Thoracic aorta (tissue), 2 donors: ENCODE results near the gene CHGA. TPM values are rescaled to one million over a fixed set of nuclear protein-coding genes. Genes with fewer than 3 reads are reported as not detected.

ENCODE experiments used
- ATAC-seq: fragments of 150-250 bp; one replicate; pipeline ENCODE4 v1.8.0; 2017; ENCODE audit warnings: low read depth; ENCODE audit not compliant: insufficient number of reproducible peaks, low FRiP score
- DNase-seq: peaks from one replicate; pipeline ENCODE4 v3.0.0-alpha.2; 2020; ENCODE audit warnings: low spot score
- H3K27ac ChIP-seq, 2 donors: fragments of 200-600 bp; sonication (generic); 1 replicate in 1 of 2; 2 replicates in 1 of 2; pipeline ENCODE4 v1.5.1; 2016; ENCODE audit warnings: mild to moderate bottlenecking in 2 of 2, moderate library complexity in 2 of 2
- H3K27me3 ChIP-seq: fragments of 200-600 bp; sonication (generic); replicated peaks from 2 replicates; pipeline ENCODE4 v1.6.0; 2016; ENCODE audit warnings: mild to moderate bottlenecking; ENCODE audit not compliant: insufficient read depth
- H3K36me3 ChIP-seq: fragments of 200-600 bp; sonication (generic); one replicate; pipeline ENCODE4 v1.5.1; 2016
- H3K4me1 ChIP-seq, 2 donors: fragments of 200-600 bp; sonication (generic); 1 replicate in 1 of 2; 2 replicates in 1 of 2; pipeline versions ENCODE4 v1.5.1 to v1.6.0; 2016; ENCODE audit warnings: low read depth in 2 of 2, mild to moderate bottlenecking in 1 of 2; ENCODE audit not compliant: control insufficient read depth in 1 of 2
- H3K4me3 ChIP-seq: fragments of 200-600 bp; sonication (generic); 2 replicates; pipeline ENCODE4 v1.5.1; 2016; ENCODE audit warnings: mild to moderate bottlenecking
- H3K9me3 ChIP-seq: fragments of 200-600 bp; sonication (generic); 2 replicates; pipeline ENCODE4 v1.5.1; 2016
- total RNA-seq, 2 donors: library from RNA; depleted of rRNA; stranded (reverse); fragments of >200 nt; gene quantifications; one replicate each; pipeline versions ENCODE4 v1.1.0 to v1.2.3, GENCODE V29; 2016
- TF ChIP-seq, protein P1 (sequence below): fragments of 200-600 bp; sonication (generic); IDR thresholded peaks from one replicate; pipeline ENCODE4 v1.5.1; 2019; ENCODE audit warnings: antibody characterized with exemption

The CHGA gene
- total RNA-seq, 2 donors from 2014 or later = not detected

- Histone ChIP-seq H3K9me3 (no peaks in the 10 kb centered on the region), H3K27ac (no peak overlapping the region), H3K27me3 (no peaks in the 10 kb centered on the region), H3K4me1 (peaks cover 0 to 15% of the 10 kb centered on the region in 2 donors), H3K4me3 (no peak overlapping the region), H3K36me3 (no peaks in the 10 kb centered on the region)
- no peak for DNase-seq
- TF ChIP-seq, protein P1, sequence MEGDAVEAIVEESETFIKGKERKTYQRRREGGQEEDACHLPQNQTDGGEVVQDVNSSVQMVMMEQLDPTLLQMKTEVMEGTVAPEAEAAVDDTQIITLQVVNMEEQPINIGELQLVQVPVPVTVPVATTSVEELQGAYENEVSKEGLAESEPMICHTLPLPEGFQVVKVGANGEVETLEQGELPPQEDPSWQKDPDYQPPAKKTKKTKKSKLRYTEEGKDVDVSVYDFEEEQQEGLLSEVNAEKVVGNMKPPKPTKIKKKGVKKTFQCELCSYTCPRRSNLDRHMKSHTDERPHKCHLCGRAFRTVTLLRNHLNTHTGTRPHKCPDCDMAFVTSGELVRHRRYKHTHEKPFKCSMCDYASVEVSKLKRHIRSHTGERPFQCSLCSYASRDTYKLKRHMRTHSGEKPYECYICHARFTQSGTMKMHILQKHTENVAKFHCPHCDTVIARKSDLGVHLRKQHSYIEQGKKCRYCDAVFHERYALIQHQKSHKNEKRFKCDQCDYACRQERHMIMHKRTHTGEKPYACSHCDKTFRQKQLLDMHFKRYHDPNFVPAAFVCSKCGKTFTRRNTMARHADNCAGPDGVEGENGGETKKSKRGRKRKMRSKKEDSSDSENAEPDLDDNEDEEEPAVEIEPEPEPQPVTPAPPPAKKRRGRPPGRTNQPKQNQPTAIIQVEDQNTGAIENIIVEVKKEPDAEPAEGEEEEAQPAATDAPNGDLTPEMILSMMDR = no peak
- ATAC-seq = no peak
Measured at GRCh38 chr14:92970271-92970670, 47.3 kb downstream of the CHGA start.

GRCh38 chr14:92971601-92972180 lies 48.7 kb downstream of the CHGA start:
- DNase-seq (no peak), ATAC-seq (no peak)
- peaks cover 0 to 15% of the 10 kb centered on the region in 2 donors for H3K4me1 ChIP-seq
- no peaks in the 10 kb centered on the region for H3K36me3 ChIP-seq
- TF ChIP-seq, protein P1 = no peak
- H3K4me3 ChIP-seq = no peak overlapping the region
- no peaks in the 10 kb centered on the region for H3K27me3 ChIP-seq
- no peak overlapping the region for H3K27ac ChIP-seq
- H3K9me3 ChIP-seq = peaks cover 3% of the 10 kb centered on the region

DNA sequence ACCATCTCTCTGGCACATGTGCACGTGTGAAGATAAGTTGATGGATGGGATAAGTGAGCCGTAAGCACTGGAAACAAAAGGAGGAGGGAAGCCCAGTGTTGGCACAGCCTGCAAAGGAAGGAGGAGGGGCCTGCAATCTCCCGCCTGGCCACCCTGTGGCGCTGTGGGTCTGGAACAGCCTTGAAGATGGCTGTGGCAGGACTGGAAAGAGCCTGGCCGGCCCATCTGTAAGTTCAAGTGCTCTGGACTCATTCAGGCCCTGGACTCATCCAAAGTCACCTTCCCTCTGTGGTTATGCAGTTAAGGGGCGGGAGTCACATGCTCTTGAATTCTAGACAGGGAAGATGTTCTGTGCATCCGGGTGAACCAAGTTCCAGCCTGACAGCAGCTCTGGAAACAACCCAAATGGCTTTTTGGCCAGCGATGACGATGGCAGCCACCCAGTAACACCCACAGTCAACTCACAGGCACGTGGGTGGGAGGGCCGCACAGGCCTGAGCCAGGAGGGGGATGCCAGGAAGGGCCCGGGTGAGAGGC lies 50.4 kb downstream of the CHGA start:
- TF ChIP-seq, protein P1 = peak; percentile 75
- Histone ChIP-seq H3K36me3 (no peaks in the 10 kb centered on the region), H3K27me3 (no peaks in the 10 kb centered on the region), H3K27ac (no peak overlapping the region), H3K4me1 (peaks cover 0 to 15% of the 10 kb centered on the region in 2 donors), H3K9me3 (peaks cover 3% of the 10 kb centered on the region), H3K4me3 (no peak overlapping the region)
- DNase-seq (peak; percentile 26), ATAC-seq (peak; percentile 52)

DNA sequence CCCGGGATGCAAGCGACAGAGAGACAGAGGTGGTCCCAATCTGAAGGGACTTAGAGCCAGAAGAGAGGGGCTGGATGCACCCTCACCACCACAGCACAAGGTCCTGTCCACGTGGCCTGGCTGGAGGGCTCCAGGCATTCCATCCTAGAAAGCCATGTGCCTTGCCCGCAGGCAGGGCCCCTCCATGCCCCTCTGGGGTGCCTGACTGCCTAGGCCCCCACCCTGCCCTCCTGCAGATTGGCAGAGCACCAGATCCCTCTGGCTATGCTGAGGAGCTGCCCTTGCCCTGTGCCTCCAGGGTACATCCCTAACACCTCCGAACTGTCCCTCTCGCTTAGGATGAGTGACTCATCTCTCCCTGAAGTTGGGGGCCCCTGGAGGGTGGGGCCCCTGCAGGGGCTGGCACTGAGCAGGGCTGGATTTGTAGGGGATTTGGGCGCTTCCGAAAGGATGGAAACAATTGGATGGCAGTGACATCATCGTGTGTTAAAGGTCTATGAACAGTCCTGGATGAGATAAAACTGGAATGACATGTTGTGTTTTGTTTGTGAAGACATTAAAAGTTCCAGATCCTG lies 50.9 kb downstream of the CHGA start:
- H3K36me3 ChIP-seq = no peaks in the 10 kb centered on the region
- ATAC-seq = no peak
- peaks cover 3% of the 10 kb centered on the region for H3K9me3 ChIP-seq
- TF ChIP-seq, protein P1 = no peak
- H3K27me3 ChIP-seq = no peaks in the 10 kb centered on the region
- no peak for DNase-seq
- H3K4me3 ChIP-seq = no peak overlapping the region
- peaks cover 0 to 15% of the 10 kb centered on the region in 2 donors for H3K4me1 ChIP-seq
- H3K27ac ChIP-seq = no peak overlapping the region

DNA sequence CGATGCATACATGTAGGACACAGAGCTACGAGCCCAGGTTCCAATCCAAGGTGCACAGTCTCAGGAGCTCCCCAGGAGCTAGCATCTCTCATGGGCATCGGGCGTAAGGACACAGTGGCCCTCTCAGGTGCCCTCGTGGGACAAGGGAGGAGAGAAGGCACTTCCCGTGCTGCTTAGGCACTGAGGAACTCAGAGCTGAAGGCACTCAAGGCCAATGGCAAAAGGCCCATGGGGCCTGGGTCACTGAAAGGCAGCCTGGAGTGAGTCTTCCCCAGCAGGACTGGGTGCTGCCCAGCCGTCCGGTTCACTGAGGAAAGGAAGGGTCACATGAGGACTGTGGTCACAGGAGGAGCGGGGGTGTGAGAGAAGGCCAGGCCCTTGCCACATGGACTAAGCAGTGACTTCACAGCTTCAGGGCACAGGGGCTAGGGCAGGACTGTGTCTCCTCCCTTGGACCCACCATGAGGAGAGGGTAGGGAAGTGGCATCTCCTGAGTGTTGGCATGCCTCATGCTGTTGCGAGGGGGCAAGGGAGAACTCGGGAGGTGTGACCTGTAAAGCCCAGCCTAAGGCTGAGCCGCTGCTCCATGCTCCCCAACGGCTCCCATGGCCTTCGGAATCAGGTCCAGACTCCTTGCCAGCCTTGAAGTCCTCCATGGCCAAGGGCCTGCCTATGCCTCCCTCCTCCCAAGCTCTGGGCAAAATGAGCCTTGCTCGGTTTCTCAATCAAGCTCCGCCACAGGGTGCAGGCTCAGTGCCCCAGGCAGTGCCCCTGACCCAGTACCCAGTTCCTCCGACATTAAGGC lies 51.8 kb downstream of the CHGA start:
- no peak for ATAC-seq
- DNase-seq = no peak
- H3K27ac ChIP-seq = no peak overlapping the region

More for the DNA sequence above, 51.8 kb downstream of the CHGA start:
- no peaks in the 10 kb centered on the region for H3K27me3 ChIP-seq
- TF ChIP-seq, protein P1 = no peak
- no peaks in the 10 kb centered on the region for H3K36me3 ChIP-seq
- peaks cover 3% of the 10 kb centered on the region for H3K9me3 ChIP-seq
- peaks cover 0 to 15% of the 10 kb centered on the region in 2 donors for H3K4me1 ChIP-seq
- H3K4me3 ChIP-seq = no peak overlapping the region
